GM23338 (cell line): ENCODE results near the gene FADD. TPM values are rescaled to one million over a fixed set of nuclear protein-coding genes. Genes with fewer than 3 reads are reported as not detected.
A peak's percentile ranks its signal among the peaks of the same experiment; 100 is the strongest.

ENCODE experiments used
- ATAC-seq: fragments of 200-7000 bp; cut with Tn5 transposase; 3 replicates; pipeline ENCODE4 v1.9.1; 2020
- DNase-seq: peaks from one replicate; pipeline ENCODE4 v3.0.0-alpha.2; 2015; ENCODE audit warnings: low spot score
- H2AFZ ChIP-seq: fragments of 200-600 bp; sonication (generic); 2 replicates; pipeline ENCODE4 v1.8.0; 2016; ENCODE audit warnings: antibody characterized with exemption, mild to moderate bottlenecking, moderate library complexity
- H3F3A ChIP-seq: fragments of 200-600 bp; sonication (generic); replicated peaks from 2 replicates; pipeline ENCODE4 v1.8.0; 2017; ENCODE audit warnings: antibody characterized with exemption, mixed run types, low read depth
- H3K27ac ChIP-seq: fragments of 200-600 bp; sonication (generic); 2 replicates; pipeline ENCODE4 v1.6.1; 2016; ENCODE audit warnings: low read depth
- H3K27me3 ChIP-seq: fragments of 200-600 bp; sonication (generic); 2 replicates; pipeline ENCODE4 v1.8.0; 2016; ENCODE audit warnings: mild to moderate bottlenecking, mixed run types, moderate library complexity; ENCODE audit not compliant: insufficient read depth
- H3K36me3 ChIP-seq: fragments of 200-600 bp; sonication (generic); 2 replicates; pipeline ENCODE4 v1.8.0; 2016; ENCODE audit warnings: mild to moderate bottlenecking; ENCODE audit not compliant: insufficient read depth
- H3K4me1 ChIP-seq: fragments of 200-600 bp; sonication (generic); 2 replicates; pipeline ENCODE4 v1.8.0; 2016; ENCODE audit warnings: mild to moderate bottlenecking, moderate library complexity; ENCODE audit not compliant: insufficient read depth
- H3K4me2 ChIP-seq: fragments of 200-600 bp; sonication (generic); 2 replicates; pipeline ENCODE4 v1.7.1; 2017; ENCODE audit warnings: mixed run types
- H3K4me3 ChIP-seq: fragments of 200-600 bp; sonication (generic); 2 replicates; pipeline ENCODE4 v1.6.1; 2016; ENCODE audit warnings: mixed run types
- H3K79me2 ChIP-seq: fragments of 200-600 bp; sonication (generic); replicated peaks from 2 replicates; pipeline ENCODE4 v1.8.0; 2017; ENCODE audit warnings: mild to moderate bottlenecking; ENCODE audit not compliant: insufficient read depth
- H3K9me2 ChIP-seq: fragments of 200-600 bp; sonication (generic); 2 replicates; pipeline ENCODE4 v1.8.0; 2017; ENCODE audit not compliant: insufficient read depth
- H4K20me1 ChIP-seq: fragments of 200-600 bp; sonication (generic); replicated peaks from 2 replicates; pipeline ENCODE4 v1.8.0; 2017; ENCODE audit warnings: mild to moderate bottlenecking; ENCODE audit not compliant: insufficient read depth
- H3K27ac Mint-ChIP-seq: 2 replicates; pipeline ENCODE4 v1.8.0; 2020; ENCODE audit warnings: inconsistent platforms, mild to moderate bottlenecking, moderate library complexity, mixed read lengths
- H3K27me3 Mint-ChIP-seq: 3 replicates; pipeline ENCODE4 v1.8.0; 2022; ENCODE audit warnings: low read depth, mild to moderate bottlenecking, moderate library complexity, mixed read lengths, inconsistent platforms; ENCODE audit not compliant: insufficient read depth, poor library complexity
- H3K36me3 Mint-ChIP-seq: 3 replicates; pipeline ENCODE4 v1.8.0; 2021; ENCODE audit warnings: low read depth, mild to moderate bottlenecking, inconsistent platforms, moderate library complexity, mixed read lengths
- H3K4me1 Mint-ChIP-seq: 3 replicates; pipeline ENCODE4 v1.8.0; 2020; ENCODE audit warnings: mild to moderate bottlenecking, inconsistent platforms, mixed read lengths
- H3K4me3 Mint-ChIP-seq: 3 replicates; pipeline ENCODE4 v1.8.0; 2021; ENCODE audit warnings: moderate library complexity, mild to moderate bottlenecking, inconsistent platforms, mixed read lengths
- H3K9me3 Mint-ChIP-seq: 3 replicates; pipeline ENCODE4 v1.8.0; 2020; ENCODE audit warnings: moderate library complexity, mild to moderate bottlenecking, inconsistent platforms, mixed read lengths
- CREB1 ChIP-seq: fragments of 250-450 bp; sonication (Bioruptor Pico); IDR thresholded peaks from 2 replicates; pipeline ENCODE4 v1.5.0; 2020; ENCODE audit warnings: low read depth, mild to moderate bottlenecking, moderate library complexity
- CTCF ChIP-seq, 2 experiments: fragments of 200-600 bp in 1 of 2; sonication (generic) in 1 of 2; conservative IDR thresholded peaks; 2 replicates each; pipeline versions ENCODE4 v1.5.1 to v1.6.1; 2016 to 2017; ENCODE audit warnings: antibody characterized with exemption in 2 of 2, low read depth in 2 of 2, mild to moderate bottlenecking in 2 of 2, moderate library complexity in 1 of 2
- ETS1 ChIP-seq: IDR thresholded peaks from 2 replicates; pipeline ENCODE4 v1.6.1; 2016; ENCODE audit warnings: antibody characterized with exemption
- EZH2 ChIP-seq: fragments of 200-600 bp; sonication (generic); IDR thresholded peaks from one replicate; pipeline ENCODE4 v1.8.0; 2017; ENCODE audit warnings: antibody characterized with exemption, mild to moderate bottlenecking, low read depth; ENCODE audit not compliant: unreplicated experiment
- EZH2phosphoT487 ChIP-seq: fragments of 200-600 bp; sonication (generic); IDR thresholded peaks from one replicate; pipeline ENCODE4 v1.8.1; 2018; ENCODE audit warnings: antibody characterized with exemption; ENCODE audit not compliant: unreplicated experiment
- JUNB ChIP-seq: IDR thresholded peaks from one replicate; pipeline ENCODE4 v1.6.1; 2016; ENCODE audit warnings: antibody characterized with exemption; ENCODE audit not compliant: unreplicated experiment
- NANOG ChIP-seq: IDR thresholded peaks from 2 replicates; pipeline ENCODE4 v1.6.1; 2016; ENCODE audit warnings: antibody characterized with exemption, borderline replicate concordance
- POLR2AphosphoS5 ChIP-seq: IDR thresholded peaks from 2 replicates; pipeline ENCODE4 v1.6.1; 2016; ENCODE audit warnings: antibody characterized with exemption, low read depth
- STAT1 ChIP-seq: IDR thresholded peaks from one replicate; pipeline ENCODE4 v1.6.1; 2016; ENCODE audit warnings: antibody characterized with exemption; ENCODE audit not compliant: unreplicated experiment
- ZNF114 ChIP-seq: fragments of 250-450 bp; sonication (Bioruptor Pico); IDR thresholded peaks from 2 replicates; pipeline ENCODE4 v1.5.0; 2020; ENCODE audit warnings: mild to moderate bottlenecking, moderate library complexity
- ZNF331 ChIP-seq: fragments of 250-450 bp; sonication (Bioruptor Pico); IDR thresholded peaks from 2 replicates; pipeline ENCODE4 v1.5.0; 2020; ENCODE audit warnings: low read depth, mild to moderate bottlenecking, moderate library complexity
- polyA plus RNA-seq: library from polyadenylated mRNA; unstranded; fragments of >200 nt; fragmentation: Nextera tagmentation; extraction: Ambion mirVana; gene quantifications from 2 replicates; pipeline ENCODE4 v1.2.1, GENCODE V29; 2016
- total RNA-seq: library from RNA; depleted of rRNA; stranded (reverse); fragments of >200 nt; shearing (Covaris generic); gene quantifications from 2 replicates; pipeline ENCODE4 v1.2.3, GENCODE V29; 2014
- TF ChIP-seq, protein P1 (sequence below): fragments of 250-450 bp; sonication (Bioruptor Pico); IDR thresholded peaks from 2 replicates; pipeline ENCODE4 v1.5.0; 2020; ENCODE audit warnings: mild to moderate bottlenecking, moderate library complexity

FADD gene
- total and polyA plus RNA-seq, 2 experiments from 2014 or later = 19.7 to 65.8 TPM

DNA sequence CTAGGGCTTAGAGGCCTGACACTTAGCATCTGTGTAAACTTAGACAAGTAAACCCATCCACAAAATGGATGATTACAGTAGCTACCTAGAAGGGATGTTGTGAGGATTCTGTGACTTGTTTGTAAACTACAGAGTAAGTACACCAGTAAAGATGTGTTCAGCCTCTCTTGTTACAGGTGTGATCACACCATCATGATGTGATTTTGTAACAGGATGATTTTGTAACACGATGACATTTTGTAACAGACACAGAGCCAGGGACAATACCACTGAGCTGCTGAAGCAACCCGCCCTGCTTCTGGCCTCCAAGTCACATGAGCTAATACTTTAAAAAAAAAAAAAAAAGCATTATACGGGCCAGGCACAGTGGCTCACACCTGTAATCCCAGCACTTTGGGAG is 17.0 kb downstream of the FADD start:
- H3F3A ChIP-seq = no peaks in the 10 kb centered on the region
- H3K4me3 ChIP-seq = no peak overlapping the region
- H3K27me3 ChIP-seq = no peaks in the 10 kb centered on the region
- DNase-seq = no peak
- no peak overlapping the region for H3K27ac Mint-ChIP-seq
- H3K4me1 Mint-ChIP-seq = peaks cover 19% of the 10 kb centered on the region
- no peak for TF ChIP-seq EZH2
- TF ChIP-seq CREB1 = no peak
- no peak for TF ChIP-seq EZH2phosphoT487
- no peak for TF ChIP-seq STAT1
- no peak for TF ChIP-seq ZNF331 (CRISPR knock-in tag)
- no peaks in the 10 kb centered on the region for H3K36me3 ChIP-seq
- H3K36me3 Mint-ChIP-seq = peaks cover 25% of the 10 kb centered on the region
- no peak overlapping the region for H2AFZ ChIP-seq
- ATAC-seq = no peak
- H3K4me1 ChIP-seq = 0 out of 2 replicates have a peak, but pooled peaks cover 9% of the 10 kb centered on the region
- no peaks in the 10 kb centered on the region for H4K20me1 ChIP-seq
- no peaks in the 10 kb centered on the region for H3K9me2 ChIP-seq
- H3K4me2 ChIP-seq = no peak overlapping the region
- peaks cover 16% of the 10 kb centered on the region for H3K27me3 Mint-ChIP-seq
- no peaks in the 10 kb centered on the region for H3K79me2 ChIP-seq
- H3K4me3 Mint-ChIP-seq = no peak overlapping the region
- peaks cover 22% of the 10 kb centered on the region for H3K9me3 Mint-ChIP-seq
- peak overlapping the region; percentile 70 for H3K27ac ChIP-seq

DNA sequence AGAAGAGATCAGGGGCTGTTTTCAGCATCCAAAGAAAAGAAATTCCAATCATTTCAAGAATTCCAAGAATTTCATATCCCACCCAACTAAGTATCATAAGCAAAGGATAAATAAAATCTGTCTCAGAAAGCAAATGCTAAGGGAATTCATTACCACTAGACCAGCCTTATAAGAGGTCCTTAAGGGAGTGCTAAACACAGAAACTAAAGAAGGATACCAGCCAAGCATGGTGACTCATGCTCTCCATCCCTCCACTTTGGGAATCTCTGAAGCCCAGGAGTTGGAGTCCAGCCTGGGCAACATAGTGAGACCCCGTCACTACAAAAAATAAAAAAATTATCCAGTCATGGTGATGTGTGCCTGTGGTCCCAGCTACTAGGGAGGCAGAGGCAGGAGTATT is 17.8 kb downstream of the FADD start:
- no peaks in the 10 kb centered on the region for H3F3A ChIP-seq
- Mint-ChIP-seq H3K36me3 (peaks cover 25% of the 10 kb centered on the region), H3K27ac (no peak overlapping the region), H3K4me3 (no peak overlapping the region; the same call in 2 of the 3 replicates), H3K4me1 (peaks cover 26% of the 10 kb centered on the region), H3K9me3 (peaks cover 22% of the 10 kb centered on the region), H3K27me3 (peaks cover 19% of the 10 kb centered on the region)
- H2AFZ ChIP-seq = no peak overlapping the region
- ATAC-seq = no peak
- no peaks in the 10 kb centered on the region for H3K27me3 ChIP-seq
- H3K36me3 ChIP-seq = no peaks in the 10 kb centered on the region
- H3K79me2 ChIP-seq = no peaks in the 10 kb centered on the region
- no peak for DNase-seq
- H4K20me1 ChIP-seq = no peaks in the 10 kb centered on the region
- H3K9me2 ChIP-seq = no peaks in the 10 kb centered on the region
- H3K27ac ChIP-seq = no peak overlapping the region
- H3K4me2 ChIP-seq = no peak overlapping the region
- H3K4me1 ChIP-seq = 0 out of 2 replicates have a peak, but pooled peaks cover 9% of the 10 kb centered on the region
- no peak overlapping the region for H3K4me3 ChIP-seq
- TF ChIP-seq JUNB (no peak), ZNF331 (CRISPR knock-in tag) (no peak), CREB1 (no peak), ZNF114 (no peak), EZH2 (no peak), ETS1 (no peak), NANOG (no peak), STAT1 (no peak), CTCF (conservative IDR thresholded peaks at IDR 0.05; ENCODE audit: low read depth in 2 of 2) (no peak), POLR2AphosphoS5 (no peak), EZH2phosphoT487 (no peak)
- TF ChIP-seq, protein P1, sequence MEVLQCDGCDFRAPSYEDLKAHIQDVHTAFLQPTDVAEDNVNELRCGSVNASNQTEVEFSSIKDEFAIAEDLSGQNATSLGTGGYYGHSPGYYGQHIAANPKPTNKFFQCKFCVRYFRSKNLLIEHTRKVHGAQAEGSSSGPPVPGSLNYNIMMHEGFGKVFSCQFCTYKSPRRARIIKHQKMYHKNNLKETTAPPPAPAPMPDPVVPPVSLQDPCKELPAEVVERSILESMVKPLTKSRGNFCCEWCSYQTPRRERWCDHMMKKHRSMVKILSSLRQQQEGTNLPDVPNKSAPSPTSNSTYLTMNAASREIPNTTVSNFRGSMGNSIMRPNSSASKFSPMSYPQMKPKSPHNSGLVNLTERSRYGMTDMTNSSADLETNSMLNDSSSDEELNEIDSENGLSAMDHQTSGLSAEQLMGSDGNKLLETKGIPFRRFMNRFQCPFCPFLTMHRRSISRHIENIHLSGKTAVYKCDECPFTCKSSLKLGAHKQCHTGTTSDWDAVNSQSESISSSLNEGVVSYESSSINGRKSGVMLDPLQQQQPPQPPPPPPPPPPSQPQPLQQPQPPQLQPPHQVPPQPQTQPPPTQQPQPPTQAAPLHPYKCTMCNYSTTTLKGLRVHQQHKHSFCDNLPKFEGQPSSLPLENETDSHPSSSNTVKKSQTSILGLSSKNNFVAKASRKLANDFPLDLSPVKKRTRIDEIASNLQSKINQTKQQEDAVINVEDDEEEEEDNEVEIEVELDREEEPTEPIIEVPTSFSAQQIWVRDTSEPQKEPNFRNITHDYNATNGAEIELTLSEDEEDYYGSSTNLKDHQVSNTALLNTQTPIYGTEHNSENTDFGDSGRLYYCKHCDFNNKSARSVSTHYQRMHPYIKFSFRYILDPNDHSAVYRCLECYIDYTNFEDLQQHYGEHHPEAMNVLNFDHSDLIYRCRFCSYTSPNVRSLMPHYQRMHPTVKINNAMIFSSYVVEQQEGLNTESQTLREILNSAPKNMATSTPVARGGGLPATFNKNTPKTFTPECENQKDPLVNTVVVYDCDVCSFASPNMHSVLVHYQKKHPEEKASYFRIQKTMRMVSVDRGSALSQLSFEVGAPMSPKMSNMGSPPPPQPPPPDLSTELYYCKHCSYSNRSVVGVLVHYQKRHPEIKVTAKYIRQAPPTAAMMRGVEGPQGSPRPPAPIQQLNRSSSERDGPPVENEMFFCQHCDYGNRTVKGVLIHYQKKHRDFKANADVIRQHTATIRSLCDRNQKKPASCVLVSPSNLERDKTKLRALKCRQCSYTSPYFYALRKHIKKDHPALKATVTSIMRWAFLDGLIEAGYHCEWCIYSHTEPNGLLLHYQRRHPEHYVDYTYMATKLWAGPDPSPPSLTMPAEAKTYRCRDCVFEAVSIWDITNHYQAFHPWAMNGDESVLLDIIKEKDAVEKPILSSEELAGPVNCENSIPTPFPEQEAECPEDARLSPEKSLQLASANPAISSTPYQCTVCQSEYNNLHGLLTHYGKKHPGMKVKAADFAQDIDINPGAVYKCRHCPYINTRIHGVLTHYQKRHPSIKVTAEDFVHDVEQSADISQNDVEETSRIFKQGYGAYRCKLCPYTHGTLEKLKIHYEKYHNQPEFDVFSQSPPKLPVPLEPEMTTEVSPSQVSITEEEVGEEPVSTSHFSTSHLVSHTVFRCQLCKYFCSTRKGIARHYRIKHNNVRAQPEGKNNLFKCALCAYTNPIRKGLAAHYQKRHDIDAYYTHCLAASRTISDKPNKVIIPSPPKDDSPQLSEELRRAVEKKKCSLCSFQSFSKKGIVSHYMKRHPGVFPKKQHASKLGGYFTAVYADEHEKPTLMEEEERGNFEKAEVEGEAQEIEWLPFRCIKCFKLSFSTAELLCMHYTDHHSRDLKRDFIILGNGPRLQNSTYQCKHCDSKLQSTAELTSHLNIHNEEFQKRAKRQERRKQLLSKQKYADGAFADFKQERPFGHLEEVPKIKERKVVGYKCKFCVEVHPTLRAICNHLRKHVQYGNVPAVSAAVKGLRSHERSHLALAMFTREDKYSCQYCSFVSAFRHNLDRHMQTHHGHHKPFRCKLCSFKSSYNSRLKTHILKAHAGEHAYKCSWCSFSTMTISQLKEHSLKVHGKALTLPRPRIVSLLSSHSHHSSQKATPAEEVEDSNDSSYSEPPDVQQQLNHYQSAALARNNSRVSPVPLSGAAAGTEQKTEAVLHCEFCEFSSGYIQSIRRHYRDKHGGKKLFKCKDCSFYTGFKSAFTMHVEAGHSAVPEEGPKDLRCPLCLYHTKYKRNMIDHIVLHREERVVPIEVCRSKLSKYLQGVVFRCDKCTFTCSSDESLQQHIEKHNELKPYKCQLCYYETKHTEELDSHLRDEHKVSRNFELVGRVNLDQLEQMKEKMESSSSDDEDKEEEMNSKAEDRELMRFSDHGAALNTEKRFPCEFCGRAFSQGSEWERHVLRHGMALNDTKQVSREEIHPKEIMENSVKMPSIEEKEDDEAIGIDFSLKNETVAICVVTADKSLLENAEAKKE (CRISPR knock-in tag) = no peak
